ENCODE results near the gene CHMP4A.

The CHMP4A gene

GRCh38 chr14:24192933-24193332, 20.4 kb downstream of the CHMP4A start:
- Histone ChIP-seq H3K4me2 (ENCODE audit: low read depth, low read length, poor library complexity, severe bottlenecking) (no peak overlapping the region), H4K20me1 (ENCODE audit: low read depth, low read length) (no peaks in the 10 kb centered on the region), H3K27me3 (ENCODE audit: low read length) (no peaks in the 10 kb centered on the region), H3K27ac (ENCODE audit: low read depth, low read length) (no peak overlapping the region), H2AFZ (ENCODE audit: low read depth, low read length, severe bottlenecking) (no peak overlapping the region), H3K9me3 (ENCODE audit: insufficient read depth, low read length) (no peaks in the 10 kb centered on the region), H3F3A (ENCODE audit: insufficient read depth) (peaks cover 37% of the 10 kb centered on the region), H3K79me2 (ENCODE audit: insufficient read depth, low read length) (peaks cover 18% of the 10 kb centered on the region; the same call in 1 of the 2 replicates), H3K9me2 (replicated peaks; ENCODE audit: insufficient read depth, low read length) (no peaks in the 10 kb centered on the region), H3K36me3 (ENCODE audit: low read length) (no peaks in the 10 kb centered on the region), H3K9ac (ENCODE audit: low read length) (no peak overlapping the region), H3K4me3 (ENCODE audit: insufficient read depth, low read length, poor library complexity, severe bottlenecking) (no peak overlapping the region)
- no peak for TF ChIP-seq EZH2phosphoT487 (conservative IDR thresholded peaks at IDR 0.05; ENCODE audit: low read length)
- TF ChIP-seq CTCF (IDR thresholded peaks at IDR 0.05; ENCODE audit: insufficient read depth, low read length, poor library complexity, severe bottlenecking) = no peak

- Histone ChIP-seq H3K4me3 (ENCODE audit: insufficient read depth, low read length, poor library complexity, severe bottlenecking) (no peak overlapping the region), H3K27ac (ENCODE audit: low read depth, low read length) (no peak overlapping the region), H3K4me2 (ENCODE audit: low read depth, low read length, poor library complexity, severe bottlenecking) (no peak overlapping the region), H3K9me2 (replicated peaks; ENCODE audit: insufficient read depth, low read length) (no peaks in the 10 kb centered on the region), H3K9ac (ENCODE audit: low read length) (no peak overlapping the region), H3K9me3 (ENCODE audit: insufficient read depth, low read length) (no peaks in the 10 kb centered on the region), H4K20me1 (ENCODE audit: low read depth, low read length) (no peaks in the 10 kb centered on the region), H3F3A (ENCODE audit: insufficient read depth) (peaks cover 18% of the 10 kb centered on the region), H3K79me2 (ENCODE audit: insufficient read depth, low read length) (peaks cover 10% of the 10 kb centered on the region; the same call in 1 of the 2 replicates), H3K27me3 (ENCODE audit: low read length) (no peaks in the 10 kb centered on the region), H2AFZ (ENCODE audit: low read depth, low read length, severe bottlenecking) (no peak overlapping the region), H3K36me3 (ENCODE audit: low read length) (no peaks in the 10 kb centered on the region)
- TF ChIP-seq EZH2phosphoT487 (conservative IDR thresholded peaks at IDR 0.05; ENCODE audit: low read length) (no peak), CTCF (IDR thresholded peaks at IDR 0.05; ENCODE audit: insufficient read depth, low read length, poor library complexity, severe bottlenecking) (no peak)
These were observed 22.9 kb downstream of the CHMP4A start for GRCh38 chr14:24190416-24190815.

- peaks cover 14% of the 10 kb centered on the region for H3F3A ChIP-seq (ENCODE audit: insufficient read depth)
- no peaks in the 10 kb centered on the region for H3K9me3 ChIP-seq (ENCODE audit: insufficient read depth, low read length)
- H3K9me2 ChIP-seq (replicated peaks; ENCODE audit: insufficient read depth, low read length) = no peaks in the 10 kb centered on the region
- H3K36me3 ChIP-seq (ENCODE audit: low read length) = no peaks in the 10 kb centered on the region
- H3K9ac ChIP-seq (ENCODE audit: low read length) = peak overlapping the region; percentile 72
- H3K4me3 ChIP-seq (ENCODE audit: insufficient read depth, low read length, poor library complexity, severe bottlenecking) = no peak overlapping the region
- H3K4me2 ChIP-seq (ENCODE audit: low read depth, low read length, poor library complexity, severe bottlenecking) = peak overlapping the region; percentile 71
- peak overlapping the region; percentile 56 for H2AFZ ChIP-seq (ENCODE audit: low read depth, low read length, severe bottlenecking)
- no peaks in the 10 kb centered on the region for H4K20me1 ChIP-seq (ENCODE audit: low read depth, low read length)
- peaks cover 5% of the 10 kb centered on the region; the same call in 1 of the 2 replicates for H3K79me2 ChIP-seq (ENCODE audit: insufficient read depth, low read length)
- TF ChIP-seq CTCF (IDR thresholded peaks at IDR 0.05; ENCODE audit: insufficient read depth, low read length, poor library complexity, severe bottlenecking) = no peak
- TF ChIP-seq EZH2phosphoT487 (conservative IDR thresholded peaks at IDR 0.05; ENCODE audit: low read length) = no peak
- peak overlapping the region; percentile 63 for H3K27ac ChIP-seq (ENCODE audit: low read depth, low read length)
- H3K27me3 ChIP-seq (ENCODE audit: low read length) = no peaks in the 10 kb centered on the region
These were observed 23.8 kb downstream of the CHMP4A start for GRCh38 chr14:24189460-24189859.
